HG02798 (cell line): ENCODE measurements around the gene LARP6.
"Not testable (repeated sequence)": the region's sequence is repeated elsewhere in the genome, so short reads cannot be mapped to it uniquely, and the experiment has no call there.

Experiments
- ATAC-seq: cut with Tn5 transposase; IDR thresholded peaks from one replicate; pipeline ENCODE4 v1.9.1; 2021; ENCODE audit warnings: mild to moderate bottlenecking; ENCODE audit not compliant: unreplicated experiment, poor library complexity

Gene LARP6

DNA sequence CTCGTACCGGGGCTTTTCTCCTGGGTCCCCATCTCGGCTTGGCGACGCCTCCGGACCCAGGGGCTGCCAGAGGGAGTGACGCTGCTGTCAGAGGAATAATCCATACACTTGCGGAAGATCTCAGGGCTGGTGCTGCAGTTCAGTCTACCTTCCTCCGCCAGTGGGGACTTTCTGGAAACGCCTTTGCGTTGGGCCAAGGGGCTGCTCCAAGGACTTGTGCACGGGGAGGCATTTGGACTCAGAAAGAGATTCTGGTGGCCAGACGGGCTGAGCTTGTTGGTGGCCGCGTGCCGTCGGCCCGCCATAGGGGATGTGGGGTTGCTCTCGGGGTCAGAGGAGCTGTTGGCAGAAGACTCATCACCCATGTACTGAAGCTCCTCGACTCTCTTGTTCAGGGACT lies 21.8 kb downstream of the LARP6 start:
- ATAC-seq = no peak

DNA sequence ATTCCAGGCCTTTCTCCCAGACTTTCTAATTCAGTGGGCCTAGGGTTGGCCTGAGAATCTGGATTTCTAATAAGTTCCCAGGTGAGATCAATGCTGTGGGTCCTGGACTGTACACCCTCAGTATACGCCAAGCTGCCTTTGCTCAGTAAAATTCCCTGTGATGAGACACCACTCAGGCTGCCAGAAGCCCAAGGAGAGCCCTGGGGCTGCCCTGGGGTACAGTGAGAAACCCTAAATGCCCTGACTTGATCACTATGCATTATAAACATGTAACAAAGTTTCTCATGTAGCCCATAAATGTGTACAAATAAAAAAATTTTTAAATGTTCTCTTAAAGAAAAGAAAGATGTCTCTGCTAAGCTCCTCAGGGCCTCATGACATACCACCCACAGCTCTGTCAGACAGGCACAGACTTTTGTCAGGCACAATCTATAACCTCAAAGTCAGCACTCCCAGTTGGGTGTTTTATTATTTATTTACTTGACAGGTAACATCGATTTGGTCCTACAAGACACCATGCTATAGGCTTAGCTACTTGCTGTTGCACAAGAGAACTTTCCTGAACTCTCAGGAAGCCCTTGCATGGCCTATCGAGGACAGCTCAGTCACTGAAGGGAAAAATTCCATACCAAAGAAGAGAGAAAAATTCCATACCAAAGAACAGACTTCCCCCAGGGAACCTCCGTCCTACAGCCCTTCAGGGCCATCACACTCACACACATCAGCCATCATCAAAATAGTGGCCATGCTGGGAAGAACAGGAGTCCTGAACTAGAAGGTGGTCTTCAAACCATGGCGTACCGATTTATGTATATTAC lies 22.7 kb downstream of the LARP6 start:
- ATAC-seq = no peak

GRCh38 chr15:70830615-70831014 lies 23.3 kb downstream of the LARP6 start:
- ATAC-seq = no peak

GRCh38 chr15:70829371-70830166 lies 24.4 kb downstream of the LARP6 start:
- no peak for ATAC-seq

DNA sequence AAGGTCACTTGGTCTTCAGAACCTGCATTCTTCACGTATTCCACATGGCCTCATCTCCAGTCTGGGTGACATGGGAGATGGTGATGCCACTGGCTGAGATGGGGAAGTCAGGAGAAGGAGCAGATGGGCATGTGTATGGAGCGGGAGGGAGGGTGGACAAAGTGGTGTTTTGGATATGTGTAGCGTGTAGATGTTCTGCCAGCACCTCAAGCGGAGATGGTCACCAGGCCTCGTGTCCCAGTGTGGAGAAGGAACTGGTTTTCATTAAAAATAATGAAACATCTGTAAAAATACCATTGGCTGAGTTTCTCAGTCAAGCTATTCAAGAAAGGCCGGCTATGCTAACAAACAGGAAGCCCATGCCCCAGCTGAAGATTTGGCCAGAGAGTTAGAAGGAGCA lies 26.2 kb downstream of the LARP6 start:
- no peak for ATAC-seq

GRCh38 chr15:70826634-70827033 lies 27.3 kb downstream of the LARP6 start:
- ATAC-seq = no peak

GRCh38 chr15:70825841-70826240 lies 28.1 kb downstream of the LARP6 start:
- no peak for ATAC-seq

DNA sequence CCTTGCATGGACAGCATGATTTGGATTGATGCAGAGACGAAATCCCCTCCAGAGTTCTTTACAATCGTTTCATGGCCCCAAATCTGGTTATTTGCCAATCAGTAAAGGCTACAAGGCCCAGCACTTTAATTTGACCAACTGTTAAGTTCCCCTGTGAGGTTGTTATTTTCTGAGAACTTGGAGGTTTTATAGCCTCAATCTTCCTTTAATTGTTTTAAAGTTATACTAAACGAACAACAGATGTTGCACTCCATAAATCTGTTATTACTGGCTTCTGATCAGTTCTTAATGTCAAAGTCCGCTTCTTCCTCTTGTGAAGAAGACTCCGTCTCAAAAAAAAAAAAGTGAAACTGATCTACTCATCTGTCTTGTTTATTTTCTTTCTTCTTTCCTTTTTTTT lies 30.8 kb downstream of the LARP6 start:
- no peak for ATAC-seq

GRCh38 chr15:70820214-70820613 lies 33.7 kb downstream of the LARP6 start:
- ATAC-seq = no peak

- no peak for ATAC-seq
These were observed 35.4 kb downstream of the LARP6 start for GRCh38 chr15:70818580-70818979.

DNA sequence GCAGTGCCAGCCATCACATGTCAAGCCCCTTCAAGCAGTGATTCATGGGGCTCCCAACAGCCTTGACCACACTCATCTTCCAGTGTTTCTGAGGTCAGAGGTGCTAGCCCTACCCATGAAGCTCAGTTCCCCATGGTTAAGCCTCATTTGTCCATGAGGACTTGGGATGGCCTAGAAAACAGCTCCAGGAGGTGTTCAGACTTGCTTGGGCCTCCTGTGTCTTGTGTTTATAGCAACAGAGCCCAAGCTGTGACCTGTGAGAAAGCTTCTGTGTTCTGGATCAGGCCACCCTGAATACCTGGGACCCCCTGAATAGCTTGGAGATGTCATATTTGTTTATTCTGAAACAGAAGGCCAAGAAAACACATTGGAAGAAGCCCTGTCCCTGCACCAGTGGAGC lies 36.7 kb downstream of the LARP6 start:
- no peak for ATAC-seq

DNA sequence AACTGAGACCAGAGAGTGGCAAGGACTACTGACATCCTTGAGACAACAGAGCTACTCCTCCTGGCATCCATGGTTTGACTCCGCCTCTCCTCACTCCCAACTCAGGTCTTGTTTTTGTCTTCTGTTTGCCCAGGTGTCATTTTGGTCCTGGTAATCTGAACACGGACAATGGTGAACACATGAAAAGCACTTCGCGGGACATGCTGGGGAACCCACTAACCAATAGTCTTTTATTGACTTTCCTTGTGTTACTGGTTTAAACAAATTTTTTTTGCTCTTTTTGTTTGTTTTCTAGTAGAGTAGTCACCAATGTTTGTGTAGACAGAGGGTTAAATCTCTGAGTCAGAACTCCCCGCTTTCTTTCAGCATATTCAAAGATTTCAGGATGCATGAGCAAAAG lies 38.4 kb downstream of the LARP6 start:
- no peak for ATAC-seq

- not testable (repeated sequence) for ATAC-seq
These were observed 38.9 kb downstream of the LARP6 start for GRCh38 chr15:70815011-70815410.

DNA sequence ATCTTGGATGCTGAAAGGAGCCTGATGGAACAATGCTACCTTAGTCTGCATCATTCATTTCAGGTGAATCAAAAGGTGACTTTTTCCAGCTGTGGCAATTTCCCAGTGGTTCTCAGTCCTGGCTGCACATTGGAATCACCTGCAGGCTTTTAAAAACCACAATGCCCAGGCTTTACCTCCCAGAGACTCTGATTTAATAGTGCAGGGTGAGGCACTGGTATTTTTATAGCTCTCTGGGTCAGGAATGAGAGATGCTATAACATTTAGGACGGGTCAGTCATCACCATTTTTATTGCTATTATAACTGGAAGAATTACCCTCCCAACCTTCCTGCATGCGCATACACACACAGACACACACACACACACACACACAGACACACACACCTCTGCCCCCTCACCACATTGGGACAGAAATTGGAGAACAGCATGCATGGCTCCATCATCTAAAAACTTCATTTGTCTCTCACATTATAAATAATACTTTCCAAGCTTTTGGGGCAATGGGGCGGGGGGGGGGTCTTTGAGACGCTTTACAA lies 41.1 kb downstream of the LARP6 start:
- no peak for ATAC-seq

- ATAC-seq = no peak
These were observed 42.9 kb downstream of the LARP6 start for GRCh38 chr15:70810916-70811578.

DNA sequence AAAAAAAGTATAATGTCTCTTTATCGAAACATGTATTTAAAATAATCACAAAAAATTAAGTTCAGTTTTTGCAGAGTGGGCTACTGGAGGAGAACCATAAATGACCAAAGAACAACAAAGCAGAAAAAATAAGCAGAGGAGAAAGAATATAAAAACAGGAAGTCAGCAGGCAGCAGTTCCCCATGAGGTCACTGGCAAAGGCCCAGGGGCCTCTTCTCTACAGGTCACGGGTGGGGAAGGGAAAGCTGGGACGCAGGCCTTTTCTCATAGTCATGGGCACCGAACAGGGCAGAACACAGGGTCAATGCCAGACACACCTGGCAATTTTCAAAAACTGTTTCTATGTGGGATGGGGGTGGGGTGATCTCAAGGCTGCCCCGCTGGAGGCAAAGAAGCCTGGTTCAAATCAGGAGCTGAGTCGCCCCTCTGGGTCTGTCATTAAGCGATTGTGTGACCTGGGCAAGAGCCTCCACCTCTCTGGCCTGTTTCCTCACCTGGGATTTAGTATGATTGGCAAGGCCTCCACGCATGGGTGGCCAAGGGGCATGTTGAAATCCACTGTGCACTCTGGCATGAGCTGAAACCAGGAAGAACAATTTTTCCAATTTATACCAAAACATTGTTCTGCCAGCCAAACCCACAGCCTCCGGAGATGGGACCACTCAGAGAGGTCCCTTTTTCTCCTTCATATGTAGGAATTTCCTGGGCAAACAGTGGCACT lies 46.8 kb downstream of the LARP6 start:
- no peak for ATAC-seq

DNA sequence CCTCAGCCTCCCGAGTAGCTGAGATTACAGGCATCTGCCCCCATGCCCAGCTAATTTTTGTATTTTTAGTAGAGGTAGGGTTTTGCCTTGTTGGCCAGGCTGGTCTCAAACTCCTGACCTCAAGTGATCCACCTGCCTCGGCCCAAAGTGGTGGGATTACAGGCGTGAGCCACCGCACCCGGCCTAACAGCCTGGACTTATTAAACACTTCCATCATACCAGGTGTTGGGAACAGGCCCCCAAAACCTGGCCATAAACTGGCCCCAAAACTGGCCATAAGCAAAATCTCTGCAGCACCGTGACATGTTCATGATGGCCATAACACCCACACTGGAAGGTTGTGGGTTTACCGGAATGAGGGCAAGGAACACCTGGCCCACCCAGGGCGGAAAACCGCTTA lies 49.6 kb downstream of the LARP6 start:
- not testable (repeated sequence) for ATAC-seq

DNA sequence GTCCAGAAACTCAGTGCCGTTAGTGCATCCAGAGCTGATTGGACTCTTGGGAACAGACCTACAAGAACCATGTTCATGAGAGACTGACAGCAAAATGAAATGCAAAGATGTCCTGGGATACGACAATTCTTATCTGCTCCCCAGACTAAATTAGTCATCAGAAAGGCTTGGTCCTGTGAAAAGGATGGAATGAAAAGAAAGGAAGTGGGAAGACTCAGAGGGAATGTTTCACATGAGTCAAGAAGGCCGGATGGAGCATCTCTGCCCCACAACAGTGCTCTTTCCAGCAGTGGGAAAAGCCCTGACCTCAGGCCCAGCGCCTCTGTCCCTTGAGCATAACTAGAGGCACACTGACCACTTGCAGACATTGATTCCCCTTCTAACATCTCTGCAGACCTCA lies 51.3 kb downstream of the LARP6 start:
- no peak for ATAC-seq

- ATAC-seq = no peak
These were observed 52.8 kb downstream of the LARP6 start for GRCh38 chr15:70801109-70801508.
